HG03064 (cell line): ENCODE results near the gene ZNF207.
"Not testable (repeated sequence)": the region's sequence is repeated elsewhere in the genome, so short reads cannot be mapped to it uniquely, and the experiment has no call there.

ENCODE experiments used
- ATAC-seq: cut with Tn5 transposase; IDR thresholded peaks from one replicate; pipeline ENCODE4 v1.9.1; 2021; ENCODE audit warnings: low read depth; ENCODE audit not compliant: unreplicated experiment

The ZNF207 gene

GRCh38 chr17:32385121-32385520 is 35.2 kb downstream of the ZNF207 start:
- no peak for ATAC-seq

GRCh38 chr17:32385971-32386370 is 36.0 kb downstream of the ZNF207 start:
- ATAC-seq = no peak

GRCh38 chr17:32386844-32387243 is 36.9 kb downstream of the ZNF207 start:
- no peak for ATAC-seq

- not testable (repeated sequence) for ATAC-seq
Observed at GRCh38 chr17:32388128-32388527, 38.2 kb downstream of the ZNF207 start.

DNA sequence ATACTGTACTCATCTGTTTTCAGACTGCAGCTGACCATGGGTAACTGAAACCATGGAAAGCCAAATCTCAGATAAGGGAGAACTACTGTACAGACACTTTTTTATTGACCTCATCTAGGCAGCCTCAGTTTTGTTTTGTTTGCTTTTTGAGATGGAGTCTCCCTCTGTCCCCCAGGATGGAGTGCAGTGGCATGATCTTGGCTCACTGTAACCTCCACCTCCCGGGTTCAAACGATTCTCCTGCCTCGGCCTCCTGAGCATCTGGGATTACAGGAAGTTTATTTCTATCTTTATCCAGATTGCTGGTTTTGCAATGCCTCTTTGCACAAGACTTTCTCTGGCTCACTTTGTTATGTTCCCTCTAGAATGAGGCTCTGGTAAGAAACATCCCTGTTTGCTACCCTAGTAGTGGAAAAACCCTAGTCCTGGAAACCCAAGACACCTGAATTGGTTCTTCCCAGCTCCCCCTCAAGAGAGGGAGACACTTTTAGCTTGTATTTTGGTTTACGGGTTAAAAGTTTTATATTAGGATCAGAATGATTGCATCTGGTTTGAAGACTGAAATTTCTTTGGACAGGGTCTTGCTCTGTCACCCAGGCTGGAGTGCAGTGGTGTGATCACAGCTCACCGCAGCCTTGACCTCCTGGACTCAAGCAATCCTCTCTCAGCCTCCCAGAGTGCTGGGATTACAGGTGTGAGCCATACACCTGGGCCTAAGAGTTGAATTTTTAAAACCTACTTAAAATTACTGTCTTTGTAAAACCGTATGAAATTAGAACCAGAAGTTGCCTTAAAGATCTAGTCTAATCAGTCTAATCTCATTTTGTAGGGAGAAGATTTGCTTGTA is 38.9 kb downstream of the ZNF207 start:
- ATAC-seq = no peak

DNA sequence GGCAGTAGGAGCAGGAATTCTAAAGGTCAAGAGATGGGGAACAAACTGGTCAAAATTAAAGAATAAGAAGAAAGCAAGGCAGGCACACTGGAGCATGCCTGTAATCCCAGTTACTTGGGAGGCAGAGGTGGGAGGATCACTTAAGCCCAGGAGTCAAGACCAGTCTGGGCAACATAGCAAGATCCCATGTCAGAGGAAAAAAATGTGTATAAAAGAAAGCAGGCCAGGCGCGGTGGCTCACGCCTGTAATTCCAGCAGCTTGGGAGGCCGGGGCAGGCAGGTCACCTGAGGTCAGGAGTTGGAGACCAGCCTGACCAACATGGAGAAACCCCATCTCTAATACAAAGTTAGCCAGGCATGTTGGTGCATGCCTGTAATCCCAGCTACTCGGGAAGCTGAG is 43.9 kb downstream of the ZNF207 start:
- ATAC-seq = no peak

DNA sequence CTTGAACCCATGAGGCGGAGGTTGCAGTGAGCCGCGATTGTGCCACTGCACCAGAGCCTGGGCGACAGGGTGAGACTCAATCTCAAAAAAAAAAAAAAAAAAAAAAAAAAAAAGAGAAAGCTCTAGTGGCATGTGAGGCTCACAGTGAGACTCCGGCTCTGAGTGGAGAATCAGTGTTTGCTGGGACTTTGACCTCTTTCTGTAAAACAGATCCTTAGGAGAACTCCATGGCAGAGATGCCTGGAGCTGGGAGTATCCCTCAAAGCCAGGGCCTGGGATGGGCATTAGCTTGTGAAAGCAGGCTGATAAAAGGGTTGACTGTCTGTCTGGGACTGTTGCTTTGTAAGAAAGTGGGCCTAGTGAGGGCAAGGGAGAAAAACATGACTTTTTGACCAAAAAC is 46.4 kb downstream of the ZNF207 start:
- no peak for ATAC-seq

- ATAC-seq = no peak
Observed at GRCh38 chr17:32398946-32399345, 49.0 kb downstream of the ZNF207 start.

- ATAC-seq = not testable (repeated sequence)
Observed at GRCh38 chr17:32410085-32410484, 60.1 kb downstream of the ZNF207 start.

DNA sequence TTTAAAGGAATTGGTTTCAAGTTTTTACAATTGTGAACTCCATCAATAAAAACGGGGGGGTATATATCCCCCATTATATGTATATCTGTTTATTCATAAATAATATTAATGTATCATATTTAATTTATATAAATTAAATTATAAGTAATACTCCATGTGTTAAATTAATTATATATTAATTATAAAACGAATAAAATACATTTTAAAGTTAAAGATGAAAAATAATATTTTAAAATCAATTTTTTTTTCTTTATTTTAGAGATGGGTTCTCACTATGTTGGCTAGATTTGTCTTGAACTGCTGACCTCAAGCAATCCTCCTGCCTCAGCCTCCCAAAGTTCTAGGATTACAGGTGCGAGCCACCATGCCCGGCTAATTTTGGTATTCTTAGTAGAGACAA is 76.9 kb downstream of the ZNF207 start:
- no peak for ATAC-seq

- no peak for ATAC-seq
Observed at GRCh38 chr17:32429598-32429997, 79.6 kb downstream of the ZNF207 start.
